Left renal pelvis (tissue), 4 donors: ENCODE results near the gene PGAM5. TPM values are rescaled to one million over a fixed set of nuclear protein-coding genes. Genes with fewer than 3 reads are reported as not detected.
A peak's percentile ranks its signal among the peaks of the same experiment; 100 is the strongest.
"Not testable (repeated sequence)": the region's sequence is repeated elsewhere in the genome, so short reads cannot be mapped to it uniquely, and the experiment has no call there.

ENCODE experiments used
- DNase-seq, 4 donors: peaks; one replicate each; pipeline ENCODE4 v3.0.0-alpha.2; 2013; ENCODE audit warnings: low read depth in 4 of 4, low spot score in 3 of 4
- polyA plus RNA-seq, 4 donors: library from polyadenylated mRNA; unstranded; fragments of 120-200 nt; gene quantifications; one replicate each; pipeline ENCODE4 v1.2.1, GENCODE V29; 2013; ENCODE audit not compliant: insufficient read length in 4 of 4

PGAM5 gene
- polyA plus RNA-seq, 4 donors, result 14.3 to 25.4 (median 21.7) TPM

- no peak for DNase-seq
These were observed 31.0 kb downstream of the PGAM5 start for GRCh38 chr12:132741620-132742019.

GRCh38 chr12:132743831-132744230, 33.2 kb downstream of the PGAM5 start:
- DNase-seq, result no peak

GRCh38 chr12:132746613-132747012, 36.0 kb downstream of the PGAM5 start:
- DNase-seq, result no peak

GRCh38 chr12:132747395-132747794, 36.8 kb downstream of the PGAM5 start:
- DNase-seq, result no peak

GRCh38 chr12:132747896-132748295, 37.3 kb downstream of the PGAM5 start:
- DNase-seq, result no peak

- DNase-seq, result no peak
These were observed 37.7 kb downstream of the PGAM5 start for GRCh38 chr12:132748319-132748718.

GRCh38 chr12:132753670-132754069, 43.0 kb downstream of the PGAM5 start:
- not testable (repeated sequence) for DNase-seq

GRCh38 chr12:132754160-132754932, 43.7 kb downstream of the PGAM5 start:
- no peak for DNase-seq

- DNase-seq, result not testable (repeated sequence)
These were observed 48.2 kb downstream of the PGAM5 start for GRCh38 chr12:132758825-132759224.

GRCh38 chr12:132759359-132759758, 48.7 kb downstream of the PGAM5 start:
- no peak for DNase-seq

GRCh38 chr12:132761032-132761920, 50.6 kb downstream of the PGAM5 start, which contains the start of gene ANKLE2:
Gene ANKLE2, minus strand, starts transcription at chr12:132761832. Its CDS starts 34 bp downstream, at chr12:132761798.
- no peak for DNase-seq

GRCh38 chr12:132761921-132762583, 51.4 kb downstream of the PGAM5 start:
- DNase-seq, result peak; percentile 66 to 78 (median 77)

GRCh38 chr12:132764231-132764630, 53.6 kb downstream of the PGAM5 start:
- DNase-seq, result no peak

- DNase-seq, result no peak
These were observed 54.7 kb downstream of the PGAM5 start for GRCh38 chr12:132765361-132765760.

- DNase-seq, result no peak
These were observed 55.9 kb downstream of the PGAM5 start for GRCh38 chr12:132766380-132767085.

- no peak for DNase-seq
These were observed 60.6 kb downstream of the PGAM5 start for GRCh38 chr12:132771126-132771838.
